Heart left ventricle (tissue), 16 donors: ENCODE data around the gene PLCB1. TPM values are rescaled to one million over a fixed set of nuclear protein-coding genes. Genes with fewer than 3 reads are reported as not detected.

Experiments
- ATAC-seq, 4 donors: fragments of 200-7000 bp; cut with Tn5 transposase; one replicate each; pipeline ENCODE4 v1.9.1; 2020 to 2022; ENCODE audit warnings: moderate library complexity in 4 of 4, mild to moderate bottlenecking in 3 of 4, moderate number of reproducible peaks in 1 of 4
- DNase-seq, 5 donors: peaks; one replicate each; pipeline ENCODE4 v3.0.0-alpha.2; 2020
- H3K27ac ChIP-seq, 12 donors: fragments of 200-600 bp; sonication (generic) in 4 of 12; one replicate each; pipeline versions ENCODE4 v1.5.0 to v1.8.0; 2016 to 2022; ENCODE audit warnings: mild to moderate bottlenecking in 2 of 12
- H3K27me3 ChIP-seq, 9 donors: fragments of 200-600 bp; sonication (generic) in 2 of 9; one replicate each; pipeline versions ENCODE4 v1.5.1 to v1.8.0; 2016 to 2022; ENCODE audit warnings: mild to moderate bottlenecking in 3 of 9
- H3K36me3 ChIP-seq, 9 donors: fragments of 200-600 bp; sonication (generic) in 2 of 9; one replicate each; pipeline versions ENCODE4 v1.5.0 to v1.8.0; 2018 to 2022; ENCODE audit warnings: mild to moderate bottlenecking in 2 of 9
- H3K4me1 ChIP-seq, 12 donors: fragments of 200-600 bp; sonication (generic) in 4 of 12; one replicate each; pipeline versions ENCODE4 v1.5.0 to v1.8.0; 2016 to 2022; ENCODE audit warnings: mild to moderate bottlenecking in 3 of 12
- H3K4me3 ChIP-seq, 12 donors: fragments of 200-600 bp; sonication (generic) in 4 of 12; one replicate each; pipeline versions ENCODE4 v1.5.0 to v1.8.0; 2017 to 2022; ENCODE audit warnings: mild to moderate bottlenecking in 9 of 12, moderate library complexity in 4 of 12
- H3K9me3 ChIP-seq, 12 donors: fragments of 200-600 bp; sonication (generic) in 4 of 12; one replicate each; pipeline versions ENCODE4 v1.5.0 to v1.8.0; 2016 to 2022; ENCODE audit warnings: mild to moderate bottlenecking in 1 of 12
- CTCF ChIP-seq, 12 donors: fragments of 200-600 bp; sonication (generic) in 4 of 12; IDR thresholded peaks; one replicate each; pipeline versions ENCODE4 v1.5.0 to v1.8.0; 2018 to 2022; ENCODE audit warnings: antibody characterized with exemption in 12 of 12, mild to moderate bottlenecking in 5 of 12
- POLR2A ChIP-seq, 2 donors: fragments of 450-650 bp; IDR thresholded peaks; one replicate each; pipeline ENCODE4 v1.6.1; 2017; ENCODE audit warnings: antibody characterized with exemption in 2 of 2, mild to moderate bottlenecking in 2 of 2, moderate library complexity in 2 of 2
- WGBS, 4 donors: extraction: QIAGEN DNeasy Blood & Tissue Kit in 2 of 4; methylation state at CpG; one replicate each; pipeline versions ENCODE4 v1.1.5 to v1.1.7; 2013 to 2018; 5-methylcytosine and 5-hydroxymethylcytosine counted together
- intact Hi-C, 10 donors: fragments of 100-400 bp; cut with DNase I; formaldehyde crosslinking; loops; one replicate each; pipeline versions ENCODE4 v1.11.1 to v1.14.2; 2022
- polyA plus RNA-seq, 2 donors: library from polyadenylated mRNA; stranded (reverse); fragments of 200-250 nt; gene quantifications; one replicate each; pipeline ENCODE4 v1.2.3, GENCODE V29; 2013
- total RNA-seq, 9 donors: library from RNA; depleted of rRNA in 2 of 9; stranded (reverse); fragments of >200 nt in 2 of 9; fragmentation: NEBNext Ultra II Directional in 3 of 9; extraction: Animal tissue kit (Norgen Biotek cat#: 25700) in 3 of 9; gene quantifications; one replicate each; pipeline versions ENCODE4 v1.1.0 to v1.2.4, GENCODE V29; 2016 to 2023
- donor health status: ischemic (EF 13 %, LVEDD 7.1; RV severe dilation, severe dysfunction).
- donor health status: healthy with polysubstance abuse.
- donor health status: DM: no; HTN: yes; CAD: no.
- donor health status: DM: no; HTN: no; CAD: no.
- donor health status: ischemic (EF 25% LVEDD 6.9; RV normal size, moderate dysfunction).
- donor health status: ischemic (EF 25% LVEDD 5.7; RV mildly dilated, moderate dysfunction).
- donor health status: healthy.
- donor health status: DM: yes; HTN: yes; CAD: no.
- donor health status: ischemic (EF 35%, LVEDD 5.7; RV mildly dilated, moderate dysfunction).
- donor health status: nonischemic (EF 11% LVEDD 7.7; RV severe dilation, severe dysfunction).
- donor health status: DM: yes; HTN: yes; CAD: no.
- donor health status: PGD.
- donor health status: ischemic (EF 29% LVEDD 5.4; RV normal size, mild dysfunction).
- donor health status: nonischemic (EF 23%, LVEDD 6.1; RV moderate dilation, normal function).

PLCB1 gene
- total and polyA plus RNA-seq, 11 donors: 2.5 to 12.1 (median 7.4) TPM

- no peaks in the 10 kb centered on the region for H3K36me3 ChIP-seq
- no peaks in the 10 kb centered on the region for H3K27me3 ChIP-seq
- peaks cover 0 to 19% (median 0%) of the 10 kb centered on the region in 12 donors for H3K4me1 ChIP-seq
- ATAC-seq (no peak), DNase-seq (no peak)
- no peak overlapping the region for H3K4me3 ChIP-seq
- H3K27ac ChIP-seq: no peak overlapping the region
- intact Hi-C loops: loop anchor here in 1 of 10 donors (10.0 kb wide), 1 partner anchor 184 kb away; the partner anchor contains the start of gene PLCB1
- 86 to 95% (median 91%) methylated on average over 3 of the region's 3 CpGs for WGBS, 4 donors
- no peaks in the 10 kb centered on the region for H3K9me3 ChIP-seq
- TF ChIP-seq POLR2A (IDR thresholded peaks at IDR 0.05) (no peak), CTCF (IDR thresholded peaks at IDR 0.05) (no peak)
These were observed 187.0 kb downstream of the PLCB1 start for GRCh38 chr20:8318965-8319625.

GRCh38 chr20:8320306-8320705 lies 188.2 kb downstream of the PLCB1 start:
- no peak for ATAC-seq
- Histone ChIP-seq H3K27ac (no peak overlapping the region), H3K36me3 (no peaks in the 10 kb centered on the region), H3K27me3 (no peaks in the 10 kb centered on the region), H3K9me3 (no peaks in the 10 kb centered on the region), H3K4me1 (peaks cover 0 to 19% (median 0%) of the 10 kb centered on the region in 12 donors), H3K4me3 (no peak overlapping the region)
- TF ChIP-seq CTCF (IDR thresholded peaks at IDR 0.05): no peak
- no peak for TF ChIP-seq POLR2A (IDR thresholded peaks at IDR 0.05)
- DNase-seq: no peak
- 82 to 89% (median 83%) methylated on average over 1 of the region's 1 CpG for WGBS, 4 donors
- intact Hi-C loops: no loop called here

- ATAC-seq (no peak), DNase-seq (no peak)
- Histone ChIP-seq H3K9me3 (no peaks in the 10 kb centered on the region), H3K4me1 (peaks cover 0 to 19% (median 0%) of the 10 kb centered on the region in 12 donors), H3K27me3 (no peaks in the 10 kb centered on the region), H3K36me3 (no peaks in the 10 kb centered on the region), H3K27ac (no peak overlapping the region), H3K4me3 (no peak overlapping the region)
- intact Hi-C loops: no loop called here
- 83 to 94% (median 91%) methylated on average over 4 of the region's 4 CpGs for WGBS, 4 donors
- TF ChIP-seq CTCF (IDR thresholded peaks at IDR 0.05) (no peak), POLR2A (IDR thresholded peaks at IDR 0.05) (no peak)
These were observed 188.9 kb downstream of the PLCB1 start for GRCh38 chr20:8321001-8321400.

- DNase-seq (no peak), ATAC-seq (no peak)
- no peak overlapping the region for H3K4me3 ChIP-seq
- H3K27me3 ChIP-seq: no peaks in the 10 kb centered on the region
- H3K4me1 ChIP-seq: peaks cover 0 to 19% (median 0%) of the 10 kb centered on the region in 12 donors
- no peaks in the 10 kb centered on the region for H3K9me3 ChIP-seq
- no peak for TF ChIP-seq POLR2A (IDR thresholded peaks at IDR 0.05)
- no peak for TF ChIP-seq CTCF (IDR thresholded peaks at IDR 0.05)
- intact Hi-C loops: no loop called here
- 41 to 52% (median 45%) methylated on average over 5 of the region's 5 CpGs for WGBS, 4 donors
- H3K36me3 ChIP-seq: no peaks in the 10 kb centered on the region
- H3K27ac ChIP-seq: no peak overlapping the region
These were observed 190.7 kb downstream of the PLCB1 start for GRCh38 chr20:8322662-8323217.
